Measurements from ENCODE around the gene UBD.

- TF ChIP-seq GABPA (IDR thresholded peaks at IDR 0.05; ENCODE audit: low read depth) (no peak), CTCF (IDR thresholded peaks at IDR 0.05; ENCODE audit: insufficient read depth, low read length) (no peak), REST (IDR thresholded peaks at IDR 0.05; ENCODE audit: insufficient replicate concordance, low read depth) (no peak)
Measured at GRCh38 chr6:29557320-29557719, 2.2 kb downstream of the UBD start.
